Lower leg skin (tissue), 4 donors: ENCODE results near the gene DIP2C. TPM values are rescaled to one million over a fixed set of nuclear protein-coding genes. Genes with fewer than 3 reads are reported as not detected.

ENCODE experiments used
- DNase-seq, 2 donors: peaks; one replicate each; pipeline ENCODE4 v3.0.0-alpha.2; 2019; ENCODE audit warnings: low spot score in 2 of 2
- H3K4me3 ChIP-seq: fragments of 200-600 bp; sonication (generic); 2 replicates; pipeline ENCODE4 v1.5.1; 2017; ENCODE audit warnings: mild to moderate bottlenecking, low read depth; ENCODE audit not compliant: poor library complexity, severe bottlenecking
- POLR2A ChIP-seq, 2 donors: fragments of 450-650 bp; IDR thresholded peaks; one replicate each; pipeline ENCODE4 v1.6.1; 2016 to 2017; ENCODE audit warnings: antibody characterized with exemption in 2 of 2, mild to moderate bottlenecking in 1 of 2, moderate library complexity in 1 of 2
- WGBS, 2 donors: methylation state at CpG; one replicate each; pipeline ENCODE4 v1.1.5; 2018; 5-methylcytosine and 5-hydroxymethylcytosine counted together
- intact Hi-C: fragments of 100-400 bp; cut with DNase I; formaldehyde crosslinking; loops from one replicate; pipeline ENCODE4 v1.15.0; 2023; ENCODE audit warnings: low total_unique reads
- total RNA-seq, 4 donors: library from RNA; depleted of rRNA; stranded (reverse); fragments of >200 nt; gene quantifications; one replicate each; pipeline ENCODE4 v1.1.0, GENCODE V29; 2016
- TF ChIP-seq, protein P1 (sequence below), 3 donors: fragments of 450-650 bp; IDR thresholded peaks; one replicate each; pipeline ENCODE4 v1.5.1; 2016; ENCODE audit warnings: antibody characterized with exemption in 3 of 3, mild to moderate bottlenecking in 3 of 3, moderate library complexity in 2 of 3

DIP2C gene
- total RNA-seq, 4 donors from 2014 or later, result 6.2 to 14.7 (median 10.6) TPM

DNA sequence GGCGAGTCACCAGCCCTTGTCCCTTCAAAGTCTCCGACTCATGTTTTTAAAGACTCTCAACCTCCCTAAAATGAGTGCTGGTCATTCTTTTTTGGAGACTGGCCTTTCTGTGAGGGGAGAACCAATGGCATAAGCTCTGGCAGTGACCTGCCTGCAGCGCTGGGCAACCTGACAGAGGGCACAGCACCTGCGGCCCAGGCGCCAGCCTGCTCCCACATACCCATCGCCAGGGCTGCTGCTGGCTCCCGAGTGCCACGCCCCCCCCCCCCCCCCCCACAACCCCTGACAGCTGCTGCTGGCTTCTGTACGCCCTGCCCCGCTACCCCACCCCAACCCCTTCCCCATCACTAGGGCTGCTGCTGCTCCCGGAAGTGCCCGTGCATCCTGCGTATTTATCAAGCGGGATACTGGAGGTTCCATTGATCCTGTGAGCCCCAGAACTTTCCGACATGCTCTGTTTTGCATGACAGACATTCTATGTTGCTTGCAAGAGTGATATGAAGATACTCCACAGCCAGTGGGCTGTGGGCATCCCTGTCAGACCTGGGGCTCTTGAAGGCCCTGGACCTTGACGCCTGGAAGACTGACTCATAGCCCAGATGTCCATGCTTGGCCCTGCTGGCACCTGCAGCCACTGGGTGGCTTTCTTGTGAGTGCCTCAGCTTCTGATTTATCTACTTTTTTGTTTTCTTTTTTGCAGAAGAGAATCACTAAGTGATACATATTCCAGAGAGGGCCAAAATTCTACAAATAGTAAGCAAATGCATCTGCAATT is 310.4 kb downstream of the DIP2C start:
- TF ChIP-seq, protein P1, sequence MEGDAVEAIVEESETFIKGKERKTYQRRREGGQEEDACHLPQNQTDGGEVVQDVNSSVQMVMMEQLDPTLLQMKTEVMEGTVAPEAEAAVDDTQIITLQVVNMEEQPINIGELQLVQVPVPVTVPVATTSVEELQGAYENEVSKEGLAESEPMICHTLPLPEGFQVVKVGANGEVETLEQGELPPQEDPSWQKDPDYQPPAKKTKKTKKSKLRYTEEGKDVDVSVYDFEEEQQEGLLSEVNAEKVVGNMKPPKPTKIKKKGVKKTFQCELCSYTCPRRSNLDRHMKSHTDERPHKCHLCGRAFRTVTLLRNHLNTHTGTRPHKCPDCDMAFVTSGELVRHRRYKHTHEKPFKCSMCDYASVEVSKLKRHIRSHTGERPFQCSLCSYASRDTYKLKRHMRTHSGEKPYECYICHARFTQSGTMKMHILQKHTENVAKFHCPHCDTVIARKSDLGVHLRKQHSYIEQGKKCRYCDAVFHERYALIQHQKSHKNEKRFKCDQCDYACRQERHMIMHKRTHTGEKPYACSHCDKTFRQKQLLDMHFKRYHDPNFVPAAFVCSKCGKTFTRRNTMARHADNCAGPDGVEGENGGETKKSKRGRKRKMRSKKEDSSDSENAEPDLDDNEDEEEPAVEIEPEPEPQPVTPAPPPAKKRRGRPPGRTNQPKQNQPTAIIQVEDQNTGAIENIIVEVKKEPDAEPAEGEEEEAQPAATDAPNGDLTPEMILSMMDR (IDR thresholded peaks at IDR 0.05), result no peak
- no peak for TF ChIP-seq POLR2A (IDR thresholded peaks at IDR 0.05)
- DNase-seq, result peak in 1 of 2 donors; percentile 48
- H3K4me3 ChIP-seq, result no peak overlapping the region
- 91 to 97% methylated on average over 14 to 15 of the region's 16 CpGs for WGBS, 2 donors
- intact Hi-C loops, result no loop called here

DNA sequence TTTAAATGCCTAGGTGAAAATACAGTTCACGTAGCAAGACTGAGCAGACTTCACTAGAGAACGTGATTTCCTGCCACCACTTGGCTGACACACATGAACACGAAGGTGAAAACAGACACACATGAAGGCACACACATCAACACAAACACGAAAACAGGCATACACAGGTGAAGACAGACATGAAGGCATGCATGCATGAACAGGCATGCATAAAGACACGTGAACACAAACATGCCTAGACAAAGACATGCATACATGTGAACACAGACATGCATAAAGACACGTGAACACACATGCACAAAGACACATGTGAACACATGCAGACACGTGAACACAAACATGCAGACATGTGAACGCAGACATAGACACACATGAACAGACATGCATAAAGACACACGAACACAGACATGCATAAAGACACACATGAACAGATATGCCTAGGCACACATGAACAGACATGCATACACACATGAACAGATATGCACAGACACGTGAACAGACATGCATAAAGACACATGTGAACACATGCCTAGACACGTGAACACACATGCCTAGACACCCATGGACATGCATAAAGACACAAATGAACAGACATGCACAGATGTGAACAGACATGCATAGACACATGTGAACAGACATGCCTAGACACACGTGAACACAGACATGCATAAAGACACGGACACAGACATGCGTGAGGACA is 311.1 kb downstream of the DIP2C start:
- DNase-seq, result peak in 1 of 2 donors; percentile 21
- WGBS, 2 donors, result 94 to 95% methylated on average over 14 of the region's 14 CpGs
- no peak for TF ChIP-seq POLR2A (IDR thresholded peaks at IDR 0.05)
- TF ChIP-seq, protein P1 (IDR thresholded peaks at IDR 0.05), result no peak
- H3K4me3 ChIP-seq, result no peak overlapping the region
- intact Hi-C loops, result no loop called here

DNA sequence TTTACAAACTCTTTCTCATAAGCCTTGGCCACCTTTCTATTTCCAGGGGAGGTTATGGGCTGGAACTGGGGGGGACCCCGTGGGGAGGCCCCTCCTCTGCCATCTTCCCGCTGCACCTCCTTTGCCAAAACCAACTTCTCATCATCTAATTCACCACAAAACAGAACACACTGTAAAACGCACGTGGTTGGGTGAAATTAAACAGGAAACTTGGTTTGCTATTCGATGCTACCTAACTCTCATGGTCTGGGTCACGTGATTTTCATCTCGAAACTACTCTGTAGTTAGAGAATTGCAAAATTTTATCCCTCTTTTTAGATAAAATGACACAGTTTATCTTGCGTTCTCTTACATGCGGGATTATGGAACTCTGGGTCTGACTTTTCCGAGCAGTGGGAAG is 312.2 kb downstream of the DIP2C start:
- intact Hi-C loops, result no loop called here
- DNase-seq, result no peak
- 86 to 90% methylated on average over 10 of the region's 10 CpGs for WGBS, 2 donors
- TF ChIP-seq, protein P1 (IDR thresholded peaks at IDR 0.05), result no peak
- TF ChIP-seq POLR2A (IDR thresholded peaks at IDR 0.05), result no peak
- H3K4me3 ChIP-seq, result no peak overlapping the region

- 87 to 91% methylated on average over 35 of the region's 35 CpGs for WGBS, 2 donors
- intact Hi-C loops, result no loop called here
- DNase-seq, result no peak
- H3K4me3 ChIP-seq, result no peak overlapping the region
- TF ChIP-seq, protein P1 (IDR thresholded peaks at IDR 0.05), result no peak
- no peak for TF ChIP-seq POLR2A (IDR thresholded peaks at IDR 0.05)
Observed at GRCh38 chr10:375815-376505, 313.5 kb downstream of the DIP2C start.

GRCh38 chr10:374354-374753 is 315.1 kb downstream of the DIP2C start:
- no peak overlapping the region for H3K4me3 ChIP-seq
- intact Hi-C loops, result no loop called here
- TF ChIP-seq, protein P1 (IDR thresholded peaks at IDR 0.05), result no peak
- no peak for TF ChIP-seq POLR2A (IDR thresholded peaks at IDR 0.05)
- 89 to 94% methylated on average over 3 of the region's 3 CpGs for WGBS, 2 donors
- DNase-seq, result no peak
